Neural cell (in vitro differentiated cells): ENCODE data around the gene NCOA4. TPM values are rescaled to one million over a fixed set of nuclear protein-coding genes. Genes with fewer than 3 reads are reported as not detected.

Source experiments
- H2AFZ ChIP-seq: fragments of 200-600, 300-800 bp; sonication (generic), shearing (Covaris generic); 2 replicates; pipeline ENCODE4 v1.6.0; 2014; ENCODE audit warnings: low read depth, mild to moderate bottlenecking, antibody characterized with exemption, low read length, moderate library complexity
- H3F3A ChIP-seq: fragments of 200-600 bp; shearing (Covaris generic); 2 replicates; pipeline ENCODE4 v1.6.1; 2016; ENCODE audit warnings: mild to moderate bottlenecking, moderate library complexity, mixed read lengths, antibody characterized with exemption, low read length; ENCODE audit not compliant: insufficient read depth, poor library complexity, severe bottlenecking
- H3K27ac ChIP-seq: fragments of 200-600, 300-800 bp; sonication (generic), shearing (Covaris generic); 2 replicates; pipeline ENCODE4 v1.5.1; 2014; ENCODE audit warnings: mild to moderate bottlenecking, low read length, moderate library complexity
- H3K27me3 ChIP-seq: fragments of 300-800, 200-600 bp; sonication (generic), shearing (Covaris generic); 2 replicates; pipeline ENCODE4 v1.6.0; 2014; ENCODE audit warnings: mild to moderate bottlenecking, low read depth, low read length, moderate library complexity; ENCODE audit not compliant: insufficient read depth
- H3K36me3 ChIP-seq: fragments of 300-800, 200-600 bp; sonication (generic), shearing (Covaris generic); 2 replicates; pipeline ENCODE4 v1.5.1; 2014; ENCODE audit warnings: mild to moderate bottlenecking, antibody characterized with exemption, low read length, moderate library complexity; ENCODE audit not compliant: insufficient read depth
- H3K4me2 ChIP-seq: fragments of 300-800, 200-600 bp; sonication (generic), shearing (Covaris generic); 2 replicates; pipeline ENCODE4 v1.6.0; 2014; ENCODE audit warnings: mild to moderate bottlenecking, low read length
- H3K4me3 ChIP-seq: fragments of 300-800, 200-600 bp; sonication (generic), shearing (Covaris generic); 2 replicates; pipeline ENCODE4 v1.5.1; 2014; ENCODE audit warnings: mild to moderate bottlenecking, low read length, moderate library complexity
- H3K79me2 ChIP-seq: fragments of 200-600 bp; shearing (Covaris generic); replicated peaks from 2 replicates; pipeline ENCODE4 v1.6.0; 2014; ENCODE audit warnings: mild to moderate bottlenecking, low read length, moderate library complexity; ENCODE audit not compliant: insufficient read depth
- H3K9ac ChIP-seq: fragments of 300-800, 200-600 bp; sonication (generic), shearing (Covaris generic); 2 replicates; pipeline ENCODE4 v1.6.1; 2016; ENCODE audit warnings: mild to moderate bottlenecking, low read length, mixed read lengths
- H3K9me2 ChIP-seq: fragments of 200-600 bp; shearing (Covaris generic); 2 replicates; pipeline ENCODE4 v1.6.1; 2016; ENCODE audit warnings: mild to moderate bottlenecking, low read length, mixed read lengths; ENCODE audit not compliant: insufficient read depth
- H3K9me3 ChIP-seq: fragments of 200-600, 300-800 bp; sonication (generic), shearing (Covaris generic); 2 replicates; pipeline ENCODE4 v1.6.1; 2016; ENCODE audit warnings: mild to moderate bottlenecking, mixed run types, low read length, moderate library complexity, mixed read lengths
- H4K20me1 ChIP-seq: fragments of 200-600 bp; shearing (Covaris generic); 2 replicates; pipeline ENCODE4 v1.6.1; 2016; ENCODE audit warnings: mild to moderate bottlenecking, mixed run types; ENCODE audit not compliant: insufficient read depth
- EP300 ChIP-seq: fragments of 450-650 bp; conservative IDR thresholded peaks from 2 replicates; pipeline ENCODE4 v1.6.1; 2014; ENCODE audit warnings: antibody characterized with exemption, mild to moderate bottlenecking, moderate library complexity; ENCODE audit not compliant: poor library complexity, severe bottlenecking
- EZH2 ChIP-seq: fragments of 200-600, 300-800 bp; shearing (Covaris generic), sonication (generic); IDR thresholded peaks from 2 replicates; pipeline ENCODE4 v1.6.1; 2014; ENCODE audit warnings: antibody characterized with exemption, low read length, borderline replicate concordance, mild to moderate bottlenecking; ENCODE audit not compliant: insufficient read depth, poor library complexity, severe bottlenecking
- MXI1 ChIP-seq: fragments of 450-650 bp; conservative IDR thresholded peaks from 2 replicates; pipeline ENCODE4 v1.6.1; 2014; ENCODE audit warnings: antibody characterized with exemption, mild to moderate bottlenecking; ENCODE audit not compliant: poor library complexity, severe bottlenecking
- POLR2AphosphoS5 ChIP-seq: IDR thresholded peaks from 2 replicates; pipeline ENCODE4 v1.6.1; 2012
- RAD21 ChIP-seq: fragments of 450-650 bp; conservative IDR thresholded peaks from 2 replicates; pipeline ENCODE4 v1.6.1; 2014; ENCODE audit warnings: antibody characterized with exemption, mild to moderate bottlenecking, moderate library complexity
- REST ChIP-seq: IDR thresholded peaks from 2 replicates; pipeline ENCODE4 v1.6.1; 2012; ENCODE audit warnings: borderline replicate concordance
- SMC3 ChIP-seq: fragments of 450-650 bp; conservative IDR thresholded peaks from 2 replicates; pipeline ENCODE4 v1.6.1; 2014; ENCODE audit warnings: antibody characterized with exemption, mild to moderate bottlenecking, moderate library complexity; ENCODE audit not compliant: poor library complexity
- TAF1 ChIP-seq: IDR thresholded peaks from 2 replicates; pipeline ENCODE4 v1.6.1; 2012; ENCODE audit warnings: low read depth
- polyA plus RNA-seq: library from polyadenylated mRNA; depleted of rRNA; stranded (reverse); fragments of >200 nt; gene quantifications from 2 replicates; pipeline ENCODE4 v1.2.3, GENCODE V29; 2014
- TF ChIP-seq, protein P1 (sequence below): fragments of 450-650 bp; IDR thresholded peaks from 2 replicates; pipeline ENCODE4 v1.5.1; 2014; ENCODE audit warnings: antibody characterized with exemption, mild to moderate bottlenecking, moderate library complexity; ENCODE audit not compliant: poor library complexity, severe bottlenecking

The NCOA4 gene
- polyA plus RNA-seq, 1 donor from 2014 or later: 131 TPM

DNA sequence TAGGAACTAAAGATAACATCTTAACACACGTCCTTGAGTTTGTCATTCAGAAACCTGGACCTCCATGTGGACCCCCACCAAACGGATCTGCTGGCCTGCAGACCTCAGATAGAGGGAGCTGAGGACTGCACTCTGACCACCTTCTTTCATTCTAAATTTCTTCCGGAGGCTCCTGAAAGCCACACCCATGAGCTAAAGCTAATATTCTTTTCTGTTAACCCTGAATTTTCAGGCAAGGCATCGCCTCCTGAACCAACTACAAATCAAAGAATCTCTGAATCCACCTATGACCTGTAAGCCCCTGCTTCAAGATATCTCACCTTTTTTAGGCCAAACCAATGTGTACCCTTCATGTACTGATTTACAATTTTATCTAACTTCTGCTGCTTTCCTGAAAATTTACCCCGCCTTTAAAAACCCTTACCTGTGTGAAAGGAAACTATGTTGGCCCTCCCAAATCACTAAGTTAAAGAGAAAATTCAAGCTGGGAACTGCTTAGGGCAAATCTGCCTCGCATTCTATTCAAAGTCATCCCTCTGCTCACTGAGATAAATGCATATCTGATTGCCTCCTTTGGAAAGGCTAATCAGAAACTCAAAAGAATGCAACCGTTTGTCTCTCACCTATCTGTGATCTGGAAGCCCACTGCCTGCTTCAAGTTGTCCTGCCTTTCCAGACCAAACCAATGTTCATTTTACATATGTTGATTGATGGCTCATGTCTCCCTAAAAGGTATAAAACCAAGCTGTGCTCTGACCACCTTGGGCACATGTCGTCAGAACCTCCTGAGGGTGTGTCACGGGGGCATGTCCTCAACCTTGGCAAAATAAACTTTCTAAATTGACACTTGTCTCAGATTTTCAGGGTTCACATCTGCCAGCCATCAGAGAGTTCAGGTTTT, 23.4 kb upstream of the NCOA4 start:
- Histone ChIP-seq H3K79me2 (no peaks in the 10 kb centered on the region), H3K36me3 (no peaks in the 10 kb centered on the region), H3F3A (no peaks in the 10 kb centered on the region), H3K4me3 (no peak overlapping the region), H4K20me1 (no peaks in the 10 kb centered on the region), H3K27me3 (no peaks in the 10 kb centered on the region), H3K9me2 (no peaks in the 10 kb centered on the region), H3K4me2 (no peak overlapping the region), H3K9me3 (no peaks in the 10 kb centered on the region), H3K9ac (no peak overlapping the region), H3K27ac (no peak overlapping the region), H2AFZ (no peak overlapping the region)
- TF ChIP-seq MXI1: no peak
- TF ChIP-seq EP300: no peak

- Histone ChIP-seq H3K36me3 (no peaks in the 10 kb centered on the region), H3K27ac (no peak overlapping the region), H3K4me2 (no peak overlapping the region), H2AFZ (no peak overlapping the region), H3K79me2 (no peaks in the 10 kb centered on the region), H3K27me3 (no peaks in the 10 kb centered on the region), H3K9ac (no peak overlapping the region), H3K9me2 (no peaks in the 10 kb centered on the region), H3K4me3 (no peak overlapping the region), H3F3A (no peaks in the 10 kb centered on the region), H3K9me3 (no peaks in the 10 kb centered on the region), H4K20me1 (no peaks in the 10 kb centered on the region)
- TF ChIP-seq RAD21 (no peak), EZH2 (no peak), POLR2AphosphoS5 (no peak), EP300 (no peak), MXI1 (no peak), SMC3 (no peak), TAF1 (no peak), REST (no peak)
- TF ChIP-seq, protein P1, sequence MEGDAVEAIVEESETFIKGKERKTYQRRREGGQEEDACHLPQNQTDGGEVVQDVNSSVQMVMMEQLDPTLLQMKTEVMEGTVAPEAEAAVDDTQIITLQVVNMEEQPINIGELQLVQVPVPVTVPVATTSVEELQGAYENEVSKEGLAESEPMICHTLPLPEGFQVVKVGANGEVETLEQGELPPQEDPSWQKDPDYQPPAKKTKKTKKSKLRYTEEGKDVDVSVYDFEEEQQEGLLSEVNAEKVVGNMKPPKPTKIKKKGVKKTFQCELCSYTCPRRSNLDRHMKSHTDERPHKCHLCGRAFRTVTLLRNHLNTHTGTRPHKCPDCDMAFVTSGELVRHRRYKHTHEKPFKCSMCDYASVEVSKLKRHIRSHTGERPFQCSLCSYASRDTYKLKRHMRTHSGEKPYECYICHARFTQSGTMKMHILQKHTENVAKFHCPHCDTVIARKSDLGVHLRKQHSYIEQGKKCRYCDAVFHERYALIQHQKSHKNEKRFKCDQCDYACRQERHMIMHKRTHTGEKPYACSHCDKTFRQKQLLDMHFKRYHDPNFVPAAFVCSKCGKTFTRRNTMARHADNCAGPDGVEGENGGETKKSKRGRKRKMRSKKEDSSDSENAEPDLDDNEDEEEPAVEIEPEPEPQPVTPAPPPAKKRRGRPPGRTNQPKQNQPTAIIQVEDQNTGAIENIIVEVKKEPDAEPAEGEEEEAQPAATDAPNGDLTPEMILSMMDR: no peak
Measured at GRCh38 chr10:46052791-46053375, 22.5 kb upstream of the NCOA4 start.
